Head of caudate nucleus (tissue), 42 donors: ENCODE results near the gene HCN4.
"Not testable (repeated sequence)": the region's sequence is repeated elsewhere in the genome, so short reads cannot be mapped to it uniquely, and the experiment has no call there.

Source experiments
- DNase-seq, 42 donors: peaks; one replicate each; pipeline versions ENCODE4 v3.0.0 to v3.0.0-alpha.2; 2020 to 2021; ENCODE audit warnings: mixed read lengths in 7 of 42
- intact Hi-C: fragments of 100-400 bp; cut with DNase I; formaldehyde crosslinking; loops from one replicate; pipeline ENCODE4 v1.15.0; 2022

The HCN4 gene

GRCh38 chr15:73368301-73369136 lies at the start of gene HCN4:
TSS of gene HCN4 (minus strand) at chr15:73368958. CDS start at chr15:73368270, 688 bp downstream.
- intact Hi-C loops, result no loop called here

GRCh38 chr15:73414876-73415275 lies 46.1 kb upstream of the HCN4 start:
- intact Hi-C loops, result no loop called here
- DNase-seq, result no peak

More at GRCh38 chr15:73368301-73369136, at the start of gene HCN4:
- peak in 41 of 42 donors; percentile 22 to 73 (median 51) for DNase-seq

- intact Hi-C loops, result no loop called here
- no peak for DNase-seq
These were observed 34.4 kb upstream of the HCN4 start for GRCh38 chr15:73403171-73403570.

- intact Hi-C loops, result not testable (repeated sequence)
- peak in 1 of 42 donors; percentile 20 for DNase-seq
These were observed 31.5 kb upstream of the HCN4 start for GRCh38 chr15:73400222-73400621.

- intact Hi-C loops, result no loop called here
- DNase-seq, result no peak
These were observed 30.1 kb upstream of the HCN4 start for GRCh38 chr15:73398861-73399260.

GRCh38 chr15:73397461-73397860 lies 28.7 kb upstream of the HCN4 start:
- intact Hi-C loops, result no loop called here
- DNase-seq, result no peak

GRCh38 chr15:73395671-73396070 lies 26.9 kb upstream of the HCN4 start:
- no peak for DNase-seq
- intact Hi-C loops, result no loop called here

GRCh38 chr15:73394782-73395181 lies 26.0 kb upstream of the HCN4 start:
- peak in 3 of 42 donors; percentile 5 to 43 (median 13) for DNase-seq
- intact Hi-C loops, result no loop called here

GRCh38 chr15:73393336-73393735 lies 24.6 kb upstream of the HCN4 start:
- intact Hi-C loops, result no loop called here

GRCh38 chr15:73392025-73392424 lies 23.3 kb upstream of the HCN4 start:
- intact Hi-C loops, result no loop called here
- DNase-seq, result no peak

More at GRCh38 chr15:73393336-73393735, 24.6 kb upstream of the HCN4 start:
- DNase-seq, result no peak

- intact Hi-C loops, result no loop called here
- no peak for DNase-seq
These were observed 22.5 kb upstream of the HCN4 start for GRCh38 chr15:73391128-73391872.

- no peak for DNase-seq
- intact Hi-C loops, result no loop called here
These were observed 21.3 kb upstream of the HCN4 start for GRCh38 chr15:73389971-73390544.

- DNase-seq, result no peak
- intact Hi-C loops, result no loop called here
These were observed 20.8 kb upstream of the HCN4 start for GRCh38 chr15:73389539-73389938.

GRCh38 chr15:73388256-73388781 lies 19.6 kb upstream of the HCN4 start:
- DNase-seq, result no peak
- intact Hi-C loops, result no loop called here

- intact Hi-C loops, result no loop called here
- no peak for DNase-seq
These were observed 18.9 kb upstream of the HCN4 start for GRCh38 chr15:73387507-73388255.

- no peak for DNase-seq
- intact Hi-C loops, result no loop called here
These were observed 18.2 kb upstream of the HCN4 start for GRCh38 chr15:73386886-73387506.

GRCh38 chr15:73386238-73386637 lies 17.5 kb upstream of the HCN4 start:
- DNase-seq, result no peak
- intact Hi-C loops, result no loop called here

- intact Hi-C loops, result no loop called here
- DNase-seq, result no peak
These were observed 16.4 kb upstream of the HCN4 start for GRCh38 chr15:73385205-73385604.
